K562 (cell line): ENCODE measurements around the gene NEB. TPM values are rescaled to one million over a fixed set of nuclear protein-coding genes. Genes with fewer than 3 reads are reported as not detected.
A peak's percentile ranks its signal among the peaks of the same experiment; 100 is the strongest.

Experiments
- ARID1B ChIP-seq: fragments of 450-650 bp; IDR thresholded peaks from 2 replicates; pipeline ENCODE4 v1.6.1; 2016; ENCODE audit warnings: antibody characterized with exemption, mild to moderate bottlenecking, inconsistent platforms
- CBFA2T2 ChIP-seq: fragments of 450-650 bp; conservative IDR thresholded peaks from 2 replicates; pipeline ENCODE4 v1.6.1; 2017; ENCODE audit warnings: mild to moderate bottlenecking
- CBFA2T3 ChIP-seq: fragments of 450-650 bp; IDR thresholded peaks from 2 replicates; pipeline ENCODE4 v1.6.1; 2017
- CBX3 ChIP-seq, 2 experiments: IDR thresholded peaks; 1 replicate in 1 of 2; 2 replicates in 1 of 2; pipeline ENCODE4 v1.6.1; 2012; ENCODE audit warnings: inconsistent platforms in 2 of 2, low read length in 2 of 2, borderline replicate concordance in 1 of 2, control low read depth in 1 of 2
- CREBBP ChIP-seq: IDR thresholded peaks from one replicate; pipeline ENCODE4 v1.6.1; 2012; ENCODE audit warnings: low read depth, mild to moderate bottlenecking, control low read depth, inconsistent platforms, low read length
- CREM ChIP-seq: IDR thresholded peaks from 2 replicates; pipeline ENCODE4 v1.6.1; 2014; ENCODE audit warnings: antibody characterized with exemption, low read depth
- ERF ChIP-seq: fragments of 450-650 bp; formaldehyde crosslinking; IDR thresholded peaks from 2 replicates; pipeline ENCODE4 v1.4.0; 2020; ENCODE audit warnings: mild to moderate bottlenecking, mixed read lengths
- FOXK2 ChIP-seq, 2 experiments: fragments of 450-650 bp; IDR thresholded peaks in 1 of 2; conservative IDR thresholded peaks in 1 of 2; 2 replicates each; pipeline ENCODE4 v1.6.1; 2016; ENCODE audit warnings: low read depth in 2 of 2, mild to moderate bottlenecking in 1 of 2
- HMG20B ChIP-seq: fragments of 250-450 bp; sonication (Bioruptor Pico); IDR thresholded peaks from 2 replicates; pipeline ENCODE4 v1.5.0; 2021; ENCODE audit warnings: mild to moderate bottlenecking
- IFI16 ChIP-seq: fragments of 250-450 bp; sonication (Bioruptor Pico); IDR thresholded peaks from 2 replicates; pipeline ENCODE4 v2.1.2; 2022; ENCODE audit warnings: mild to moderate bottlenecking, inconsistent platforms
- POLR2AphosphoS5 ChIP-seq: IDR thresholded peaks from 2 replicates; pipeline ENCODE4 v1.6.1; 2011; ENCODE audit warnings: mild to moderate bottlenecking, low read depth, low read length, moderate library complexity; ENCODE audit not compliant: control insufficient read depth, insufficient read depth
- RFX1 ChIP-seq: fragments of 450-650 bp; IDR thresholded peaks from 2 replicates; pipeline ENCODE4 v1.6.1; 2016; ENCODE audit warnings: mild to moderate bottlenecking, moderate library complexity
- SAFB2 ChIP-seq: fragments of 200-400 bp; formaldehyde crosslinking; IDR thresholded peaks from 2 replicates; pipeline ENCODE4 v1.6.1; 2018; ENCODE audit warnings: borderline replicate concordance, low read length, low read depth, moderate library complexity; ENCODE audit not compliant: severe bottlenecking
- SUPT5H ChIP-seq: fragments of 450-650 bp; IDR thresholded peaks from 2 replicates; pipeline ENCODE4 v1.6.1; 2016
- TAL1 ChIP-seq: fragments of 450-650 bp; IDR thresholded peaks from 2 replicates; pipeline ENCODE4 v1.6.1; 2016; ENCODE audit warnings: mild to moderate bottlenecking
- TEAD4 ChIP-seq, 2 experiments: sonication (generic) in 1 of 2; formaldehyde crosslinking in 1 of 2; IDR thresholded peaks; 2 replicates each; pipeline versions ENCODE4 v1.6.1 to v1.8.0; 2012 to 2022; ENCODE audit warnings: borderline replicate concordance in 1 of 2, inconsistent platforms in 1 of 2, low read length in 1 of 2, mild to moderate bottlenecking in 1 of 2, missing genetic modification reagents in 1 of 2
- YY1 ChIP-seq, 3 experiments: IDR thresholded peaks; 2 replicates each; pipeline ENCODE4 v1.6.1; 2011; ENCODE audit warnings: low read length in 2 of 3, mild to moderate bottlenecking in 2 of 3, moderate library complexity in 2 of 3, borderline replicate concordance in 1 of 3, control low read depth in 1 of 3, low read depth in 1 of 3; ENCODE audit not compliant: insufficient read depth in 3 of 3, insufficient replicate concordance in 2 of 3, control insufficient read depth in 1 of 3, insufficient read length in 1 of 3; ENCODE audit errors: extremely low read depth in 1 of 3
- ZNF3 ChIP-seq: fragments of 250-450 bp; sonication (Bioruptor Pico); IDR thresholded peaks from 2 replicates; pipeline ENCODE4 v1.5.0; 2021; ENCODE audit warnings: mild to moderate bottlenecking, moderate library complexity
- ZNF766 ChIP-seq: fragments of 200-800 bp; sonication (Bioruptor generic); conservative IDR thresholded peaks from 2 replicates; pipeline ENCODE4 v1.6.1; 2016; ENCODE audit warnings: missing genetic modification characterization, missing compliant biosample characterization
- polyA plus RNA-seq, 8 experiments: library from polyadenylated mRNA; depleted of rRNA in 4 of 8; stranded (reverse) in 5 of 8; unstranded in 3 of 8; fragments of >200 nt; fragmentation: Nextera tagmentation in 2 of 8; fragmentation: Illumina TruSeq in 1 of 8; extraction: Ambion mirVana in 2 of 8; extraction: Trizol in 1 of 8; gene quantifications; 2 replicates each; pipeline versions ENCODE4 v1.2.1 to v1.2.3, GENCODE V29; 2011 to 2014; ENCODE audit warnings: inconsistent platforms in 1 of 8, missing spikeins in 1 of 8
- total RNA-seq, 7 experiments: library from RNA; depleted of rRNA in 6 of 7; stranded (reverse); fragments of >200 nt in 6 of 7; fragmentation: Illumina TruSeq in 2 of 7; extraction: Trizol in 2 of 7; gene quantifications; 2 replicates each; pipeline versions ENCODE4 v1.2.1 to v1.2.3, GENCODE V29; 2011 to 2021; ENCODE audit warnings: low replicate concordance in 1 of 7
- TF ChIP-seq, protein P1 (sequence below): conservative IDR thresholded peaks from 2 replicates; pipeline ENCODE4 v1.6.1; 2011; ENCODE audit warnings: low read depth, mild to moderate bottlenecking, low read length; ENCODE audit not compliant: control insufficient read depth
- TF ChIP-seq, protein P2 (sequence below): fragments of 450-650 bp; formaldehyde crosslinking; IDR thresholded peaks from 2 replicates; pipeline ENCODE4 v1.4.0; 2022; ENCODE audit warnings: missing genetic modification characterization
- TF ChIP-seq, protein P3 (sequence below): IDR thresholded peaks from 2 replicates; pipeline ENCODE4 v1.6.1; 2012; ENCODE audit warnings: low read depth, low read length, improper control_type of control experiment, borderline replicate concordance
- TF ChIP-seq, protein P4 (sequence below): sonication (generic); IDR thresholded peaks from 2 replicates; pipeline ENCODE4 v1.6.1; 2016

NEB gene
- total and polyA plus RNA-seq, 9 of the 15 experiments (the other 6 are each of a cell fraction or from before 2014, with no cell fraction given), result 1.7 to 3.8 (median 2.9) TPM

DNA sequence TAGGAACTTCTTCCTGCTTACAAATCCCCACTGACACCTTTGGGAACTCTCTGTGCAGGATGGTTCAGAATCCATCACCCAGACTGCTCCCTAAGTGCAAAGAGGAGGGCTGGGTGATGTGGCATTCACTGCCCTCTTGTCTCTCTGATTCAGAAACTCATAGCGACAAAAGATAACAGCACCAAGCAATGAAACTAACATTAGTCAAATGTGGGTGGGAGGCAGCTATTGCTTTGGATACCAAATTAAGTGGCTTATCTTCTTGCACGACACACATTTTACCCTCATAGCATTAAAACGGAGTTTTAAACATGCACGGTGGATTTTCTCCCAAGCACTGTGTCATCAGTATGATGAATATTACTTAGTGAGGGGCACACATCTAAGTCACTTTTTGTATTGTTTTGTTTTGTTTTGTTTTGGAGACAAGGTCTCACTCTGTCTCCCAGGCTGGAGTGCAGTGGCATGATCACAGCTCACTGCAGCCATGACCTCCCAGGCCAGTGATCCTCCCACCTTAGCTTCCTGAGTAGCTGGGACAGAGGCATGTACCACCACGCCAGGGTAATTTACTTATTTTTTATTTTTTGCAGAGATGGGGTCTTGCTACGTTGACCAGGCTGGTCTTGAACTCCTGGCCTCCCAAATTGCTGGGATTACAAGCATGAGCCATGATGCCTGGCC lies 40.9 kb upstream of the NEB start (continued):
- TF ChIP-seq, protein P1, sequence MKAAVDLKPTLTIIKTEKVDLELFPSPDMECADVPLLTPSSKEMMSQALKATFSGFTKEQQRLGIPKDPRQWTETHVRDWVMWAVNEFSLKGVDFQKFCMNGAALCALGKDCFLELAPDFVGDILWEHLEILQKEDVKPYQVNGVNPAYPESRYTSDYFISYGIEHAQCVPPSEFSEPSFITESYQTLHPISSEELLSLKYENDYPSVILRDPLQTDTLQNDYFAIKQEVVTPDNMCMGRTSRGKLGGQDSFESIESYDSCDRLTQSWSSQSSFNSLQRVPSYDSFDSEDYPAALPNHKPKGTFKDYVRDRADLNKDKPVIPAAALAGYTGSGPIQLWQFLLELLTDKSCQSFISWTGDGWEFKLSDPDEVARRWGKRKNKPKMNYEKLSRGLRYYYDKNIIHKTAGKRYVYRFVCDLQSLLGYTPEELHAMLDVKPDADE, result no peak
- TF ChIP-seq ZNF3 (CRISPR knock-in tag) (no peak), CREBBP (no peak), FOXK2 (conservative IDR thresholded peaks at IDR 0.05 in 1 of 2, IDR thresholded peaks at IDR 0.05 in 1 of 2; ENCODE audit: low read depth in 2 of 2) (no peak), ERF (0 out of 2 replicates have a peak, but pooled peaks have one; percentile 43), RFX1 (peak; percentile 32), CBFA2T2 (peak; percentile 60), HMG20B (CRISPR knock-in tag) (no peak), IFI16 (CRISPR knock-in tag) (no peak), CBX3 (IDR thresholded peaks at IDR 0.05; ENCODE audit: borderline replicate concordance in 1 of 2, low read length in 2 of 2) (no peak), TAL1 (peak; percentile 36; the same call in 1 of the 2 replicates), ZNF766 (peak; percentile 36; the same call in 1 of the 2 replicates), POLR2AphosphoS5 (peak; percentile 31; the same call in 1 of the 2 replicates), ARID1B (peak; percentile 64), TEAD4 (IDR thresholded peaks at IDR 0.05; ENCODE audit: low read length) (0 out of 2 replicates have a peak, but pooled peaks have one; percentile 33), TEAD4 (CRISPR knock-in tag; IDR thresholded peaks at IDR 0.05; ENCODE audit: borderline replicate concordance) (no peak), CREM (peak; percentile 37; the same call in 1 of the 2 replicates), CBFA2T3 (peak; percentile 79), SAFB2 (no peak), YY1 (IDR thresholded peaks at IDR 0.05; ENCODE audit: borderline replicate concordance in 1 of 3, control insufficient read depth in 1 of 3, extremely low read depth in 1 of 3, insufficient read depth in 3 of 3, insufficient read length in 1 of 3, insufficient replicate concordance in 2 of 3, low read depth in 1 of 3, low read length in 2 of 3) (no peak), SUPT5H (no peak)
- TF ChIP-seq, protein P2, sequence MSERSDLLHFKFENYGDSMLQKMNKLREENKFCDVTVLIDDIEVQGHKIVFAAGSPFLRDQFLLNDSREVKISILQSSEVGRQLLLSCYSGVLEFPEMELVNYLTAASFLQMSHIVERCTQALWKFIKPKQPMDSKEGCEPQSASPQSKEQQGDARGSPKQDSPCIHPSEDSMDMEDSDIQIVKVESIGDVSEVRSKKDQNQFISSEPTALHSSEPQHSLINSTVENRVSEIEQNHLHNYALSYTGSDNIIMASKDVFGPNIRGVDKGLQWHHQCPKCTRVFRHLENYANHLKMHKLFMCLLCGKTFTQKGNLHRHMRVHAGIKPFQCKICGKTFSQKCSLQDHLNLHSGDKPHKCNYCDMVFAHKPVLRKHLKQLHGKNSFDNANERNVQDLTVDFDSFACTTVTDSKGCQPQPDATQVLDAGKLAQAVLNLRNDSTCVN, result no peak
- TF ChIP-seq, protein P3, sequence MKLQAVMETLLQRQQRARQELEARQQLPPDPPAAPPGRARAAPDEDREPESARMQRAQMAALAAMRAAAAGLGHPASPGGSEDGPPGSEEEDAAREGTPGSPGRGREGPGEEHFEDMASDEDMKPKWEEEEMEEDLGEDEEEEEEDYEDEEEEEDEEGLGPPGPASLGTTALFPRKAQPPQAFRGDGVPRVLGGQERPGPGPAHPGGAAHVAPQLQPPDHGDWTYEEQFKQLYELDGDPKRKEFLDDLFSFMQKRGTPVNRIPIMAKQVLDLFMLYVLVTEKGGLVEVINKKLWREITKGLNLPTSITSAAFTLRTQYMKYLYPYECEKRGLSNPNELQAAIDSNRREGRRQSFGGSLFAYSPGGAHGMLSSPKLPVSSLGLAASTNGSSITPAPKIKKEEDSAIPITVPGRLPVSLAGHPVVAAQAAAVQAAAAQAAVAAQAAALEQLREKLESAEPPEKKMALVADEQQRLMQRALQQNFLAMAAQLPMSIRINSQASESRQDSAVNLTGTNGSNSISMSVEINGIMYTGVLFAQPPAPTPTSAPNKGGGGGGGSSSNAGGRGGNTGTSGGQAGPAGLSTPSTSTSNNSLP, result peak; percentile 68; the same call in 1 of the 2 replicates
- TF ChIP-seq, protein P4, sequence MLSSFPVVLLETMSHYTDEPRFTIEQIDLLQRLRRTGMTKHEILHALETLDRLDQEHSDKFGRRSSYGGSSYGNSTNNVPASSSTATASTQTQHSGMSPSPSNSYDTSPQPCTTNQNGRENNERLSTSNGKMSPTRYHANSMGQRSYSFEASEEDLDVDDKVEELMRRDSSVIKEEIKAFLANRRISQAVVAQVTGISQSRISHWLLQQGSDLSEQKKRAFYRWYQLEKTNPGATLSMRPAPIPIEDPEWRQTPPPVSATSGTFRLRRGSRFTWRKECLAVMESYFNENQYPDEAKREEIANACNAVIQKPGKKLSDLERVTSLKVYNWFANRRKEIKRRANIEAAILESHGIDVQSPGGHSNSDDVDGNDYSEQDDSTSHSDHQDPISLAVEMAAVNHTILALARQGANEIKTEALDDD, result 0 out of 2 replicates have a peak, but pooled peaks have one; percentile 27
